Measurements from ENCODE around the gene FZD1. TPM values are rescaled to one million over a fixed set of nuclear protein-coding genes. Genes with fewer than 3 reads are reported as not detected.

The FZD1 gene
- total RNA-seq, 8 experiments from 2014 or later, result 2.1 to 10.9 (median 3.3) TPM

- WGBS, 10 experiments, result 21 to 94% (median 78%) methylated on average over 2 to 6 of the region's 6 CpGs; no CpG with 5 or more reads in 2 of the 10 experiments
- in situ Hi-C loops (cut with MboI; ENCODE audit: low pct_unique_long_range_greater_than_20kb in 2 of 9, low sequenced_read_pairs in 9 of 9, unreplicated experiment in 9 of 9), result no loop called here
These were observed 20.5 kb upstream of the FZD1 start for GRCh38 chr7:91243591-91244301.

DNA sequence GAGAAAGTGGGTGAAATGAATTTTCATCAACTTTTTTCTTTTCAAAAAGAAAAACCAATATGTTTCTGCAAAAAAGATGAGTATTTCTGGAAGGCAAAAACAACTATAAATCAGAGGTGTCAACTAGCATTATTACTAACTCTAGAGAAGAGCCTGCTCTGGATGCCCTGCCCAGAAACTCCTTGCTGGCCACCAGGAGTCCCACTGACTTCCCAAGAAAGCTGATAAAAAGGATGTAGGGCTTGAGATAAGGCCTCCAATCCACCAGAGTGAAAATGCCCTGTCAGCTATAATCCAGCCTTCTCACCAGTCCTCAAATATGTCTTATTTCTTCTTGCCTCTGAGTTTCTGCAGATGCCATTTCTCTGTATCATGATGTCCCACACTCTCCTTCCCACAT, 16.7 kb upstream of the FZD1 start:
- no peak for ATAC-seq (replicated peaks in 6 of 8)
- in situ Hi-C loops (cut with MboI; ENCODE audit: low pct_unique_long_range_greater_than_20kb in 2 of 9, low sequenced_read_pairs in 9 of 9, unreplicated experiment in 9 of 9), result no loop called here
- Histone ChIP-seq H3K4me1 (replicated peaks in 1 of 2) (peaks cover 0 to 3% of the 10 kb centered on the region in 2 donors), H3K4me3 (no peak overlapping the region), H3K27ac (no peak overlapping the region)

More at GRCh38 chr7:91243591-91244301, 20.5 kb upstream of the FZD1 start:
- peaks cover 0 to 4% of the 10 kb centered on the region in 2 donors for H3K4me1 ChIP-seq (replicated peaks in 1 of 2)
- peak in 1 of 8 experiments; percentile 3 for ATAC-seq (replicated peaks in 6 of 8)
- no peak overlapping the region for H3K4me3 ChIP-seq
- H3K27ac ChIP-seq, result no peak overlapping the region

GRCh38 chr7:91248996-91249395, 15.2 kb upstream of the FZD1 start:
- Histone ChIP-seq H3K4me3 (no peak overlapping the region), H3K27ac (no peak overlapping the region), H3K4me1 (replicated peaks in 1 of 2) (no peaks in the 10 kb centered on the region)
- ATAC-seq (replicated peaks in 6 of 8), result no peak
- in situ Hi-C loops (cut with MboI; ENCODE audit: low pct_unique_long_range_greater_than_20kb in 2 of 9, low sequenced_read_pairs in 9 of 9, unreplicated experiment in 9 of 9), result no loop called here
- 83 to 100% (median 100%) methylated on average over 1 of the region's 2 CpGs; no CpG with 5 or more reads in 5 of the 10 experiments for WGBS, 10 experiments

DNA sequence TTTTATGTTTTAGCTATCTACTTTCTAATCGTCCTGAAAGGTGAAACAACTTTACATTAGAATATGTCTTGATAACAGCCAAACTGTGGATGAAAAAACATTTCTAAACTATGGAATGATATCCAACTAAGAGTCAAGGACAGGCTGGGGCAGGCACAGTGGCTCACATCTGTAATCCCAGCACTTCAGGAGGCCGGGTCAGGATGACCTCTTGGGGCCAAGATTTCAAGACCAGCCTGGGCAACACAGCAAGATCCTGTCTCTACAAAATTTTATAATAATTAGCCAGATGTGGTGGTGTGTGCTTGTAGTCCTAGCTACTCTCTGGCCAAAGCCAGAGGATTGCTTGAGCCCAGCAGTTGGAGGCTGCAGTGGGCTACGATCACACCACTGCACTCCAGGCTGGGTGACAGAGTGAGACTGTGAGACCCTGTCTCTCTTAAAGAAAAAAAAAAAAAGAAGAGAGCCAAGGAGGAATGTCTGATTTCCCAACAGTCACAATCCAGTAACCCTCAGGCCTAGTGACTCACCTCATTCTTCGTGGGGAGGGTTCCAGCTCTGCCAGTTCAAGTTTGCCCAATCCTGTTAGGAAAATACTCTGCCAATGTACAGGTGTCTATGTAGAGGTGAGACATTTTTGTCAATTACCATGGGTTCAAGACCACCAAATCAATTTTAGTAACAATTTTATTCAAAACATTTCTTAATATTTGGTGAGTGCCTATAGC, 14.6 kb upstream of the FZD1 start:
- Histone ChIP-seq H3K4me3 (no peak overlapping the region), H3K4me1 (replicated peaks in 1 of 2) (no peaks in the 10 kb centered on the region), H3K27ac (no peak overlapping the region)
- peak in 2 of 8 experiments; percentile 45 to 66 for ATAC-seq (replicated peaks in 6 of 8)
- 17 to 100% (median 62%) methylated on average over 1 to 3 of the region's 4 CpGs; no CpG with 5 or more reads in 1 of the 10 experiments for WGBS, 10 experiments
- in situ Hi-C loops (cut with MboI; ENCODE audit: low pct_unique_long_range_greater_than_20kb in 2 of 9, low sequenced_read_pairs in 9 of 9, unreplicated experiment in 9 of 9), result loop anchor here in 4 of 9 experiments (25.0 kb wide), 1 partner anchor 162 kb away; no protein-coding TSS in a partner anchor

DNA sequence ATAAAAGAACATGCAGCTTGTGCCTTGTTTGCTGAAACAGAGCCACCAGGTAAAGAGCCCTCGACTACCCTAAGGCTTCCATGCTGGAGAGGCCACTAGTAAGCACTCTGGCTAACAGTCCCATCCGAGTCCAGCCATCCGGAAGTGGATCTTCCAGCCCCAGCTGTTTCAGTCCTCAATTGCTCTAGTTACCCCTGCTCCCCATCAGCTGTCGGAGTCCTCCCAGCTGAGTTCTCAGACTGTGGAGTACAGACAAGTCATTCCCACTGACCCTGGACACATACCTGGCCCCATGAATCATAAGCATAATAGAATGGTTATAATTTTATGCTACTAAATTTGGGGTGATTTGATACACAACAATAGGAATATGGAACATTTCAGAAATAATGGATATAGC, 13.5 kb upstream of the FZD1 start:
- Histone ChIP-seq H3K27ac (no peak overlapping the region), H3K4me3 (no peak overlapping the region), H3K4me1 (replicated peaks in 1 of 2) (no peaks in the 10 kb centered on the region)
- 74 to 100% (median 92%) methylated on average over 1 to 3 of the region's 4 CpGs; no CpG with 5 or more reads in 2 of the 10 experiments for WGBS, 10 experiments
- in situ Hi-C loops (cut with MboI; ENCODE audit: low pct_unique_long_range_greater_than_20kb in 2 of 9, low sequenced_read_pairs in 9 of 9, unreplicated experiment in 9 of 9), result loop anchor here in 4 of 9 experiments (25.0 kb wide), 1 partner anchor 163 kb away; no protein-coding TSS in a partner anchor
- no peak for ATAC-seq (replicated peaks in 6 of 8)

DNA sequence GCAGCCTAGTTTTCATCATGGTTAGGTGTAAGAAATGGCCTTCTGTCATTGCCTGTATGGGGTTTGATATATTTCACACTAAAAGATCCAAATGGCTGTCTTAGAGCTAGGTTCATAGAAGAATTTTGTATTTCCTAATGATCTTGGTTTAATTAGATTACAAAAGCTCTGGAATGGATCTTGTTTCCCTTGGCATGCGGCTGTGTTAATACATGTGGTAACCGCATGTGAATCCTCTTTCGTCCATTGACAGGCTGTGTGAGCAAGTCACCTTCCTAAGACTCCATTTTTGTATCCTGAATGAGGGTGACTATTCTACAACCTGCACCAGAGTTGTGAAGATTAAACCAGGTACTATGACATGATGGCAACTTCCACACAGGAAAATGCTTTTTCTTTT, 12.4 kb upstream of the FZD1 start:
- Histone ChIP-seq H3K4me3 (no peak overlapping the region), H3K4me1 (replicated peaks in 1 of 2) (no peaks in the 10 kb centered on the region), H3K27ac (no peak overlapping the region)
- 29 to 100% (median 94%) methylated on average over 2 to 3 of the region's 3 CpGs; no CpG with 5 or more reads in 2 of the 10 experiments for WGBS, 10 experiments
- in situ Hi-C loops (cut with MboI; ENCODE audit: low pct_unique_long_range_greater_than_20kb in 2 of 9, low sequenced_read_pairs in 9 of 9, unreplicated experiment in 9 of 9), result loop anchor here in 4 of 9 experiments (25.0 kb wide), 1 partner anchor 165 kb away; no protein-coding TSS in a partner anchor
- no peak for ATAC-seq (replicated peaks in 6 of 8)

- Histone ChIP-seq H3K4me1 (replicated peaks in 1 of 2) (peaks cover 0 to 7% of the 10 kb centered on the region in 2 donors), H3K4me3 (peak overlapping the region; percentile 39 to 76 (median 63)), H3K27ac (no peak overlapping the region)
- peak in 4 of 8 experiments; percentile 0 to 1 (median 1) for ATAC-seq (replicated peaks in 6 of 8)
- 0 to 7% (median 1%) methylated on average over 5 to 24 of the region's 32 CpGs for WGBS, 10 experiments
- in situ Hi-C loops (cut with MboI; ENCODE audit: low pct_unique_long_range_greater_than_20kb in 2 of 9, low sequenced_read_pairs in 9 of 9, unreplicated experiment in 9 of 9), result loop anchor here in 4 of 9 experiments (25.0 kb wide), 1 partner anchor 176 kb away; no protein-coding TSS in a partner anchor
These were observed 718 bp upstream of the FZD1 start for GRCh38 chr7:91263384-91264045.

DNA sequence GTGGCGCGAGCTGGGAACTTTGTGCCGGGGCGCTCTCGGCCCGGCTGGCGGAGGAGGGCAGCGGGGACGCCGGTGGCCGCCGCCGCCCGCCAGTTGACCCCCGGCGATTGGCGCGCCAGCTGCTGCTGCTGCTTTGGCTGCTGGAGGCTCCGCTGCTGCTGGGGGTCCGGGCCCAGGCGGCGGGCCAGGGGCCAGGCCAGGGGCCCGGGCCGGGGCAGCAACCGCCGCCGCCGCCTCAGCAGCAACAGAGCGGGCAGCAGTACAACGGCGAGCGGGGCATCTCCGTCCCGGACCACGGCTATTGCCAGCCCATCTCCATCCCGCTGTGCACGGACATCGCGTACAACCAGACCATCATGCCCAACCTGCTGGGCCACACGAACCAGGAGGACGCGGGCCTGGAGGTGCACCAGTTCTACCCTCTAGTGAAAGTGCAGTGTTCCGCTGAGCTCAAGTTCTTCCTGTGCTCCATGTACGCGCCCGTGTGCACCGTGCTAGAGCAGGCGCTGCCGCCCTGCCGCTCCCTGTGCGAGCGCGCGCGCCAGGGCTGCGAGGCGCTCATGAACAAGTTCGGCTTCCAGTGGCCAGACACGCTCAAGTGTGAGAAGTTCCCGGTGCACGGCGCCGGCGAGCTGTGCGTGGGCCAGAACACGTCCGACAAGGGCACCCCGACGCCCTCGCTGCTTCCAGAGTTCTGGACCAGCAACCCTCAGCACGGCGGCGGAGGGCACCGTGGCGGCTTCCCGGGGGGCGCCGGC, 870 bp downstream of the FZD1 start:
- Histone ChIP-seq H3K4me1 (replicated peaks in 1 of 2) (peaks cover under 1 to 8% of the 10 kb centered on the region in 2 donors), H3K4me3 (peak overlapping the region; percentile 56 to 76 (median 63)), H3K27ac (peak overlapping the region in 1 of 2 donors; percentile 61)
- ATAC-seq (replicated peaks in 6 of 8), result peak; percentile 4 to 41 (median 11)
- WGBS, 10 experiments, result 0 to 3% (median 0%) methylated on average over 1 to 10 of the region's 78 CpGs; no CpG with 5 or more reads in 5 of the 10 experiments
- in situ Hi-C loops (cut with MboI; ENCODE audit: low pct_unique_long_range_greater_than_20kb in 2 of 9, low sequenced_read_pairs in 9 of 9, unreplicated experiment in 9 of 9), result loop anchor here in 4 of 9 experiments (25.0 kb wide), 1 partner anchor 178 kb away; no protein-coding TSS in a partner anchor

DNA sequence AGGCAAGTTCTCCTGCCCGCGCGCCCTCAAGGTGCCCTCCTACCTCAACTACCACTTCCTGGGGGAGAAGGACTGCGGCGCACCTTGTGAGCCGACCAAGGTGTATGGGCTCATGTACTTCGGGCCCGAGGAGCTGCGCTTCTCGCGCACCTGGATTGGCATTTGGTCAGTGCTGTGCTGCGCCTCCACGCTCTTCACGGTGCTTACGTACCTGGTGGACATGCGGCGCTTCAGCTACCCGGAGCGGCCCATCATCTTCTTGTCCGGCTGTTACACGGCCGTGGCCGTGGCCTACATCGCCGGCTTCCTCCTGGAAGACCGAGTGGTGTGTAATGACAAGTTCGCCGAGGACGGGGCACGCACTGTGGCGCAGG, 1.4 kb downstream of the FZD1 start:
- 12 to 27% (median 17%) methylated on average over 3 to 14 of the region's 31 CpGs; no CpG with 5 or more reads in 6 of the 10 experiments for WGBS, 10 experiments

GRCh38 chr7:91266067-91266688, 1.9 kb downstream of the FZD1 start:
- ATAC-seq (replicated peaks in 6 of 8), result no peak
- Histone ChIP-seq H3K4me3 (peak overlapping the region; percentile 56 to 76 (median 63)), H3K4me1 (replicated peaks in 1 of 2) (peaks cover 3 to 17% of the 10 kb centered on the region in 2 donors), H3K27ac (no peak overlapping the region)
- in situ Hi-C loops (cut with MboI; ENCODE audit: low pct_unique_long_range_greater_than_20kb in 2 of 9, low sequenced_read_pairs in 9 of 9, unreplicated experiment in 9 of 9), result loop anchor here in 4 of 9 experiments (25.0 kb wide), 1 partner anchor 179 kb away; no protein-coding TSS in a partner anchor
- WGBS, 10 experiments, result 14 to 92% (median 41%) methylated on average over 6 to 24 of the region's 43 CpGs; no CpG with 5 or more reads in 5 of the 10 experiments

More for the DNA sequence above, 1.4 kb downstream of the FZD1 start:
- no peak for ATAC-seq (replicated peaks in 6 of 8)
- peak overlapping the region; percentile 56 to 76 (median 63) for H3K4me3 ChIP-seq
- peaks cover 3 to 14% of the 10 kb centered on the region in 2 donors for H3K4me1 ChIP-seq (replicated peaks in 1 of 2)
- in situ Hi-C loops (cut with MboI; ENCODE audit: low pct_unique_long_range_greater_than_20kb in 2 of 9, low sequenced_read_pairs in 9 of 9, unreplicated experiment in 9 of 9), result loop anchor here in 4 of 9 experiments (25.0 kb wide), 1 partner anchor 178 kb away; no protein-coding TSS in a partner anchor
- no peak overlapping the region for H3K27ac ChIP-seq

GRCh38 chr7:91266689-91267090, 2.5 kb downstream of the FZD1 start:
- in situ Hi-C loops (cut with MboI; ENCODE audit: low pct_unique_long_range_greater_than_20kb in 2 of 9, low sequenced_read_pairs in 9 of 9, unreplicated experiment in 9 of 9), result loop anchor here in 4 of 9 experiments (25.0 kb wide), 1 partner anchor 179 kb away; no protein-coding TSS in a partner anchor
- ATAC-seq (replicated peaks in 6 of 8), result no peak
- Histone ChIP-seq H3K27ac (no peak overlapping the region), H3K4me3 (peak overlapping the region; percentile 15 to 76 (median 59)), H3K4me1 (replicated peaks in 1 of 2) (peaks cover 3 to 17% of the 10 kb centered on the region in 2 donors)
- WGBS, 10 experiments, result 3 to 71% (median 21%) methylated on average over 4 to 12 of the region's 20 CpGs; no CpG with 5 or more reads in 3 of the 10 experiments

All from motor neuron (in vitro differentiated cells).